A549 (cell line): ENCODE data around the gene TSEN34. TPM values are rescaled to one million over a fixed set of nuclear protein-coding genes. Genes with fewer than 3 reads are reported as not detected.

Experiments used
- ATAC-seq, 2 experiments: fragments of 200-7000 bp in 1 of 2; fragments of >200 bp in 1 of 2; cut with Nextera tagmentation in 1 of 2; cut with Tn5 transposase in 1 of 2; 3 replicates each; pipeline versions ENCODE4 v1.8.0 to v1.9.1; 2018 to 2020; ENCODE audit warnings: mild to moderate bottlenecking in 1 of 2, moderate library complexity in 1 of 2
- CTCF ChIA-PET: fragments of 300-600 bp; sonication (Branson Sonifier 250); formaldehyde crosslinking; extraction: SDS; loops from one replicate; lab custom pipeline; 2021; ENCODE audit warnings: antibody characterized with exemption, inconsistent platforms; lab: Yijun Ruan, JAX
- POLR2A ChIA-PET: fragments of 350-600 bp; formaldehyde crosslinking; extraction: SDS; loops from one replicate; lab custom pipeline; 2021; ENCODE audit warnings: antibody characterized with exemption, inconsistent platforms; lab: Yijun Ruan, JAX
- DNase-seq, 2 experiments: peaks; one replicate each; pipeline versions ENCODE4 v3.0.0 to v3.0.0-alpha.2; 2011 to 2016; ENCODE audit warnings: low read depth in 1 of 2, low spot score in 1 of 2
- FAIRE-seq: peaks from 2 replicates; lab custom pipeline; 2011; peaks lifted over from hg19 to GRCh38; lab: Jason Lieb, UNC
- H3K27ac ChIP-seq, 2 experiments: fragments of >200 bp; sonication (Bioruptor Twin); formaldehyde crosslinking; 3 replicates each; pipeline ENCODE4 v1.5.1; 2016 to 2017
- H3K4me1 ChIP-seq: fragments of >200 bp; sonication (Bioruptor Twin); formaldehyde crosslinking; 3 replicates; pipeline ENCODE4 v1.6.1; 2016
- H3K4me2 ChIP-seq: fragments of >200 bp; sonication (Bioruptor Twin); formaldehyde crosslinking; 3 replicates; pipeline ENCODE4 v1.6.1; 2016
- H3K4me3 ChIP-seq: fragments of >200 bp; sonication (Bioruptor Twin); formaldehyde crosslinking; 3 replicates; pipeline ENCODE4 v1.5.1; 2016
- H3K9me3 ChIP-seq: fragments of >200 bp; sonication (Bioruptor Twin); formaldehyde crosslinking; 3 replicates; pipeline ENCODE4 v1.6.1; 2016
- CEBPB ChIP-seq, 2 experiments: fragments of >200 bp in 1 of 2; sonication (Bioruptor Twin) in 1 of 2; formaldehyde crosslinking in 1 of 2; IDR thresholded peaks; 2 replicates each; pipeline ENCODE4 v1.6.1; 2012 to 2016
- EP300 ChIP-seq, 2 experiments: fragments of >200 bp; sonication (Bioruptor Twin); formaldehyde crosslinking; IDR thresholded peaks; 2 replicates in 1 of 2; 3 replicates in 1 of 2; pipeline ENCODE4 v1.6.1; 2016 to 2017
- MAFK ChIP-seq: fragments of 450-650 bp; IDR thresholded peaks from 2 replicates; pipeline ENCODE4 v1.6.1; 2014; ENCODE audit not compliant: partially characterized antibody
- PHF8 ChIP-seq: fragments of 200-600 bp; sonication (generic); IDR thresholded peaks from 2 replicates; pipeline ENCODE4 v1.6.1; 2016; ENCODE audit warnings: low read depth, mild to moderate bottlenecking, antibody characterized with exemption, moderate library complexity, borderline replicate concordance
- RCOR1 ChIP-seq: fragments of 150-350 bp; IDR thresholded peaks from 2 replicates; pipeline ENCODE4 v1.6.1; 2014; ENCODE audit warnings: antibody characterized with exemption, low read length, low read depth
- RFX5 ChIP-seq: fragments of 450-650 bp; IDR thresholded peaks from 2 replicates; pipeline ENCODE4 v1.7.1; 2014; ENCODE audit warnings: antibody characterized with exemption, mild to moderate bottlenecking, moderate library complexity
- TFCP2L1 ChIP-seq: fragments of 250-450 bp; sonication (Bioruptor Pico); IDR thresholded peaks from 2 replicates; pipeline ENCODE4 v1.5.0; 2021; ENCODE audit warnings: mild to moderate bottlenecking
- TP53 ChIP-seq: fragments of 250-450 bp; sonication (Bioruptor Pico); IDR thresholded peaks from 2 replicates; pipeline ENCODE4 v1.5.0; 2021; ENCODE audit warnings: mild to moderate bottlenecking, moderate library complexity
- ZC3H11A ChIP-seq: fragments of 450-650 bp; IDR thresholded peaks from 2 replicates; pipeline ENCODE4 v1.6.1; 2014; ENCODE audit warnings: antibody characterized with exemption, mild to moderate bottlenecking
- WGBS: methylation state at CpG from one replicate; pipeline ENCODE4 v1.1.6; 2017; ENCODE audit errors: missing lambda C conversion rate; 5-methylcytosine and 5-hydroxymethylcytosine counted together
- polyA plus RNA-seq, 4 experiments: library from polyadenylated mRNA; depleted of rRNA in 3 of 4; stranded (reverse); fragments of >200 nt; fragmentation: RNase III in 1 of 4; extraction: RNeasy Plus Mini Kit Qiagen cat#74134 plus additional on column Dnase treatment in 1 of 4; gene quantifications; 2 replicates in 3 of 4; 3 replicates in 1 of 4; pipeline ENCODE4 v1.2.3, GENCODE V29; 2011 to 2017
- TF ChIP-seq, protein P1 (sequence below): fragments of 250-450 bp; sonication (Bioruptor Pico); IDR thresholded peaks from 2 replicates; pipeline ENCODE4 v1.5.0; 2020; ENCODE audit warnings: low read depth, mild to moderate bottlenecking, moderate library complexity
- TF ChIP-seq, protein P2 (sequence below): fragments of 150-350 bp; IDR thresholded peaks from 2 replicates; pipeline ENCODE4 v1.6.1; 2014; ENCODE audit warnings: low read depth, mild to moderate bottlenecking, low read length
- TF ChIP-seq, protein P3 (sequence below): fragments of 450-650 bp; IDR thresholded peaks from 2 replicates; pipeline ENCODE4 v1.6.1; 2014; ENCODE audit warnings: antibody characterized with exemption
- TF ChIP-seq, protein P4 (sequence below): fragments of >200 bp; sonication (Bioruptor Twin); formaldehyde crosslinking; IDR thresholded peaks from 2 replicates; pipeline ENCODE4 v1.6.1; 2016
- TF ChIP-seq, protein P5 (sequence below): fragments of 200-600 bp; sonication (generic); IDR thresholded peaks from 2 replicates; pipeline ENCODE4 v1.6.1; 2016; ENCODE audit warnings: antibody characterized with exemption, mild to moderate bottlenecking, moderate library complexity

Gene TSEN34
- polyA plus RNA-seq, 2 of the 4 experiments (the other 2 are of a cell fraction), result 53.4 to 90.9 TPM

DNA sequence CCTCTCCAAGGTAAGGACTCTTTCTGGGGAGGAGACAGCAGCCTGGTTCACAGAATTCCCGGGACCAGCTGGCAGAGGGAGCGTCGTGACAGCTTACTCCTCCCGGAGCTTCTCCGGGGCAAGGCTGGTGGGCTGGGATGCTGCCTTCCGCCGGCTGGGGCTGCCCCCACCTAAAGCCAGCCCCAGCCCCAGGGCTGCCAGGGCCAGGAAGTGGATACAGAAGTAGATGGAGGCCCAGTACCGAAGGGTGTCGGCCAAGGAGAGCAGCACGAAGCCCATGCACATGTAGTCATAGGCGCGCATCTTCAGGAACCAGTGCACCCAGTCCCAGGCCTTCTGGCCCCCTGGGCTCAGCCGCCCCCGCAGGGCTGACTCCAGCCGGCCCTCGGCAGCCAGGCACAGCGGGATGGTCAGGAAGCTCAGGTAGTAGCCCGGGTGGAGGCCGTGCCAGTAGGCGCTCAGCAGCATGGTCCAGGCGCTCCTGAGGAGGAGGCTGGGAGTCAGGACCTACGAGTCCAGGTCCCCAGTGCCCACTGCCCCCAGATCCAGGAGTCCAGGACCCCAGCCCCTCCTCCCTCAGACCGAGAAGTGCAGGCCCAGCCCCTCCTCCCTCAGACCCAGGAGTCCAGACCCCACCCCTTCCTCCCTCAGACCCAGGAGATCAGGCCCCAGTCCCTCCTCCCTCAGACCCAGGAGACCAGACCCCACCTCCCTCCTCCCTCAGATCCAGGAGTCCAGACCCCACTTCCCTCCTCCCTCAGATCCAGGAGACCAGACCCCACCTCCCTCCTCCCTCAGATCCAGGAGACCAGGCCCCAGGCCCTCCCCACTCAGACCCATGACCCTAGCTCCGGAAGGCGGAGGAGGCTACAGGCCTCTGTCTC is 16.9 kb upstream of the TSEN34 start (continued):
- TF ChIP-seq, protein P1, sequence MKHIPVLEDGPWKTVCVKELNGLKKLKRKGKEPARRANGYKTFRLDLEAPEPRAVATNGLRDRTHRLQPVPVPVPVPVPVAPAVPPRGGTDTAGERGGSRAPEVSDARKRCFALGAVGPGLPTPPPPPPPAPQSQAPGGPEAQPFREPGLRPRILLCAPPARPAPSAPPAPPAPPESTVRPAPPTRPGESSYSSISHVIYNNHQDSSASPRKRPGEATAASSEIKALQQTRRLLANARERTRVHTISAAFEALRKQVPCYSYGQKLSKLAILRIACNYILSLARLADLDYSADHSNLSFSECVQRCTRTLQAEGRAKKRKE (CRISPR knock-in tag), result no peak
- TF ChIP-seq, protein P2, sequence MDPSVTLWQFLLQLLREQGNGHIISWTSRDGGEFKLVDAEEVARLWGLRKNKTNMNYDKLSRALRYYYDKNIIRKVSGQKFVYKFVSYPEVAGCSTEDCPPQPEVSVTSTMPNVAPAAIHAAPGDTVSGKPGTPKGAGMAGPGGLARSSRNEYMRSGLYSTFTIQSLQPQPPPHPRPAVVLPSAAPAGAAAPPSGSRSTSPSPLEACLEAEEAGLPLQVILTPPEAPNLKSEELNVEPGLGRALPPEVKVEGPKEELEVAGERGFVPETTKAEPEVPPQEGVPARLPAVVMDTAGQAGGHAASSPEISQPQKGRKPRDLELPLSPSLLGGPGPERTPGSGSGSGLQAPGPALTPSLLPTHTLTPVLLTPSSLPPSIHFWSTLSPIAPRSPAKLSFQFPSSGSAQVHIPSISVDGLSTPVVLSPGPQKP, result no peak
- TF ChIP-seq RCOR1, result no peak
- no peak for TF ChIP-seq MAFK
- no peak for TF ChIP-seq RFX5

DNA sequence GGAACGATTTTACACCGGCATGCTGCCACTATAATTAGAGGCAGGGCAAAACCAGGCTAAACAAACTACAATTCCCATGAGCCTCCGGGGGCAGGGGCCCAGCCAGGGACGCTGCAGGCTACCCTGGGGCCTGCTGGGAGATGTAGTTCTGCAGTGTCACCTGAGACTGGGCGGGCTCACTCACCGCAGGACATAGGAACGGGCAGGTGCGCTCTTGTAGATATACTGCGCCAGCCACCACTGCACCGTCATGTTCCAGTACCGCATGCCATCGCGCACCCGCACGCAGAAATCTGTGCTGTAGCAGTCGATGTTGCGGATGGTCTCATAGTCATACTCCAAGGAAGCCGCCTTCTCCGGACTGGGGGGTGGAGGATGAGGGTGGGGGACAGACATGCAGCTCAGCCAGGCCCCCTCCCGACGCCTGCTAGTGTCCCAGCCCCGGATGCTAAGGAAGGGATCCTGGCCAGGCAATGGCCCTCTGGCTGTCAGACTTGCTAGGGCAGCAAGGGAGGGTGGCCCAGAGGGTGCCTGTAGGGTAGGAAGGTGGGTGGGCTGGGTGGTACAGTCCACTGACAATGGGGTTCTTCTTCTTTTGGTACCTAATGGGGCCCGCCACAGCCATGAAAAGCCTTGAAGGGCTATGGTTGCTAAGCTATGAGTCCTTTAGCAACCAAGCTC is 12.4 kb upstream of the TSEN34 start:
- 83% methylated on average over 23 of the region's 23 CpGs for WGBS
- DNase-seq (no peak), ATAC-seq (peak; percentile 67 to 79), FAIRE-seq (no peak)
- Histone ChIP-seq H3K9me3 (no peaks in the 10 kb centered on the region), H3K4me2 (no peak overlapping the region), H3K27ac (no peak overlapping the region), H3K4me1 (no peaks in the 10 kb centered on the region), H3K4me3 (no peak overlapping the region)
- ChIA-PET CTCF (interaction anchor here (0.7 to 17.2 kb wide), 7 partner anchors 7 to 212 kb away, joined by 3 to 295 read pairs (median 4); partner anchors contain the start of genes MBOAT7 and TMC4), POLR2A (interaction anchor here (3.3 kb wide), 1 partner anchor 11 kb away, joined by 19 read pairs; the partner anchor contains the start of genes MBOAT7 and TSEN34)
- TF ChIP-seq CEBPB (IDR thresholded peaks at IDR 0.05) (no peak), TP53 (CRISPR knock-in tag) (no peak), PHF8 (no peak), RCOR1 (no peak), EP300 (IDR thresholded peaks at IDR 0.05) (no peak), ZC3H11A (no peak), TFCP2L1 (CRISPR knock-in tag) (no peak)
- TF ChIP-seq, protein P3, sequence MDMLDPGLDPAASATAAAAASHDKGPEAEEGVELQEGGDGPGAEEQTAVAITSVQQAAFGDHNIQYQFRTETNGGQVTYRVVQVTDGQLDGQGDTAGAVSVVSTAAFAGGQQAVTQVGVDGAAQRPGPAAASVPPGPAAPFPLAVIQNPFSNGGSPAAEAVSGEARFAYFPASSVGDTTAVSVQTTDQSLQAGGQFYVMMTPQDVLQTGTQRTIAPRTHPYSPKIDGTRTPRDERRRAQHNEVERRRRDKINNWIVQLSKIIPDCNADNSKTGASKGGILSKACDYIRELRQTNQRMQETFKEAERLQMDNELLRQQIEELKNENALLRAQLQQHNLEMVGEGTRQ, result no peak
- TF ChIP-seq, protein P4, sequence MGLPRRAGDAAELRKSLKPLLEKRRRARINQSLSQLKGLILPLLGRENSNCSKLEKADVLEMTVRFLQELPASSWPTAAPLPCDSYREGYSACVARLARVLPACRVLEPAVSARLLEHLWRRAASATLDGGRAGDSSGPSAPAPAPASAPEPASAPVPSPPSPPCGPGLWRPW, result no peak
- TF ChIP-seq, protein P5, sequence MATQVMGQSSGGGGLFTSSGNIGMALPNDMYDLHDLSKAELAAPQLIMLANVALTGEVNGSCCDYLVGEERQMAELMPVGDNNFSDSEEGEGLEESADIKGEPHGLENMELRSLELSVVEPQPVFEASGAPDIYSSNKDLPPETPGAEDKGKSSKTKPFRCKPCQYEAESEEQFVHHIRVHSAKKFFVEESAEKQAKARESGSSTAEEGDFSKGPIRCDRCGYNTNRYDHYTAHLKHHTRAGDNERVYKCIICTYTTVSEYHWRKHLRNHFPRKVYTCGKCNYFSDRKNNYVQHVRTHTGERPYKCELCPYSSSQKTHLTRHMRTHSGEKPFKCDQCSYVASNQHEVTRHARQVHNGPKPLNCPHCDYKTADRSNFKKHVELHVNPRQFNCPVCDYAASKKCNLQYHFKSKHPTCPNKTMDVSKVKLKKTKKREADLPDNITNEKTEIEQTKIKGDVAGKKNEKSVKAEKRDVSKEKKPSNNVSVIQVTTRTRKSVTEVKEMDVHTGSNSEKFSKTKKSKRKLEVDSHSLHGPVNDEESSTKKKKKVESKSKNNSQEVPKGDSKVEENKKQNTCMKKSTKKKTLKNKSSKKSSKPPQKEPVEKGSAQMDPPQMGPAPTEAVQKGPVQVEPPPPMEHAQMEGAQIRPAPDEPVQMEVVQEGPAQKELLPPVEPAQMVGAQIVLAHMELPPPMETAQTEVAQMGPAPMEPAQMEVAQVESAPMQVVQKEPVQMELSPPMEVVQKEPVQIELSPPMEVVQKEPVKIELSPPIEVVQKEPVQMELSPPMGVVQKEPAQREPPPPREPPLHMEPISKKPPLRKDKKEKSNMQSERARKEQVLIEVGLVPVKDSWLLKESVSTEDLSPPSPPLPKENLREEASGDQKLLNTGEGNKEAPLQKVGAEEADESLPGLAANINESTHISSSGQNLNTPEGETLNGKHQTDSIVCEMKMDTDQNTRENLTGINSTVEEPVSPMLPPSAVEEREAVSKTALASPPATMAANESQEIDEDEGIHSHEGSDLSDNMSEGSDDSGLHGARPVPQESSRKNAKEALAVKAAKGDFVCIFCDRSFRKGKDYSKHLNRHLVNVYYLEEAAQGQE, result no peak
